ENCODE measurements around the gene NDOR1.

NDOR1 gene

DNA sequence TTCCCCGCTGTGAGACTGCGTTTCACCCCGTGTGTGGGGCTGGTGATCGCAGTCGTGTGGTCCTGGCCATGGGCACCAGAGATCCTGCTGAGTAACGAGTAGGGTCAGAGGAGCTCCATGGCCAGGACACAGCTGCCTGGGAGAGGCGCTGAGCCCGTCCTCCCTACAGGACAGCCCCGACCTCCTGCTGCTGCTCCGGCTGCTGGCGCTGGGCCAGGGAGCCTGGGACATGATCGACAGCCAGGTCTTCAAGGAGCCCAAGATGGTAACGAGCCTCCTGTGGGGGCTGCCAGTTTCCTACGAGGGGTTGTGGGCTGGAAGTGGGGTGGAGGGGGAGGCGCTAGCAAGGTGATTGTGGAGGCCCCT is 60.6 kb downstream of the NDOR1 start:
- DNase-seq = peak in 1 of 4 experiments; percentile 0

Measured in suppressor macrophage (primary cell).